Activated CD8-positive, alpha-beta memory T cell treated with anti-CD3 and anti-CD28 coated beads for 1 hour (primary cell): ENCODE data around the gene NOP16.

ENCODE experiments used
- DNase-seq, 2 donors: peaks; one replicate each; pipeline ENCODE4 v3.0.0-alpha.2; 2020; ENCODE audit warnings: low read depth in 1 of 2; ENCODE audit errors: extremely low read depth in 1 of 2

The NOP16 gene

DNA sequence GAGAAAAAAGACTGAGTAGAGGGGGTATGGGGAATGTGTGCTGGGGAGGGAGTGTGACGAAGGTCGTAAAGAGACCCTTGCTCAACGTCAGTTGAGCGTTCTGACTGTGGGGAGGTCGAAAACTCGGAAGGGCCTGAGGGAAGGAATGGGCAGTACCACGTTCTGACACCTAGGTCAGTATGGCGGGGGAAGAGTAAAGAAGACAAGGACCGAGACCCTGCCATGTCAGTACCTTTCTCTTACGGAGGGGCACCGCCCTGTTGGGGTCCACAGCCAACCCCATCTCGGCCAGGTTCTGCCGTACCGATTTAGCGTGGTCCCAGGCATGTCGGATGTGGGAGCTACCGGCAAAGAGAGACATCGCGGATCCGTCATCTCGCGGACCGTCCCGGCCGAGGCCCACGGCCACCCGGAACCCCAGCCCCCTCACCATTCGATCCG lies 375 bp downstream of the NOP16 start:
- DNase-seq: no peak

DNA sequence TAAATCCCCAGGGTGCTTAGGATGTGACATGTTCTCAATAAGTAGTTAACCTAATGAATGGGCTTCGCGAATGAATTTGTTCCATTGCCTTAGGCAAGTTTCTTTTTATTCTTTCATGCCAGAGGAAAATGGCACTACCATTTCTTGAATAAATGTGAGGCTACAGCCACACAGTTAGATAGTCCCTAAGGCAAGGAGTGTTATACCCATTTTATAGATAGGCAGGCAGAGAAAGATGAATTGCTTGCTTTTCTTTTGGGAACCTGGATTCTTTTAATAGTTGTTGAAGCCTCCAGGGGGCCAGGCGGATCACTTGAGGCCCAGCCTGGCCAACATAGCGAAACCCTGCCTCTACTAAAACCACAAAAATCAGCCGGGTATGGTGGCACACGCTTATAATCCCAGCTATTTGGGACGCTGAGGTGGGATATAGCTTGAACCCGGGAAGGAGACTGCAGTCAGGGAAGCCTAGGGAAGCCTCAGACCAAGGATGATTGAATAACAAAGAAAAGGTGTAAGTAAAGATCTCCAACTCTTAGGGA lies 943 bp downstream of the NOP16 start:
- no peak for DNase-seq

DNA sequence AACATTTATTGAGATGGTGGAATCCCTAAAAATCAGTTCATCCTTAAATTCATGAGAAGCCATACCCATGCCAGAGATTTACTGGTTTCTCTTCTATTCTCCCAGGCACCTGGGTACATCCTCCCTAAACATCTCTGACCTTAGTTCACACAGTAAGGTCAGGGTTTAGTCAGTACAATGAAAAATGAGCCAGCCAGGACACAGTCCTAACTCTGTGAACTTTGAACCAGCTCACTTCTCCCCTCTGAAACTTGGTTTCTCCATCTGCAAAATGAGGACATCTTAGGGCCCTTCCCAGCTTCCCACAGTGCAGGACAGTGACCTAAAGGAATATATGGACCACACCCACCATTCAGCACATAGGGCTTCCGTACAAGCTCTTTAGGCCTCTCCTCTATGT lies 1.9 kb downstream of the NOP16 start:
- no peak for DNase-seq

DNA sequence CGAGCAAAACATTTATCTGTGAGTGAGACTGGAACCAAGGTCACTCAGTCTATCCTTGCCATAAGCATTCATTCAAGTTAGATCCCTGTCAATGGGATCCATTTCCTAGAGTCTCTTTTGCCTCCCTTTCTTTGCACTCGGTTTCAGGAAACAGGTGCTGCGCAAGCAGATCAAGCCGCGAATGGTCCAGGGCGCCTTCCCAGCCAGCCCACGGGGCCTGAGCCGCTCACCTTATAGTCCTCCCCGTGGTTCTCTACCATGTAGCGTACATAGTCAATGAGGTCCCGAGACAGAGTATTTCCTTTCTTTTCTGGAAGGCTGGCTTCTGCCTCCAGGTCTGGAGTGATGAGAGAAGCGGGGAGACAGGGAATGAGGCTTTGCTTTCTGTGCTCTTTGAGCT lies 3.4 kb downstream of the NOP16 start:
- DNase-seq: no peak

DNA sequence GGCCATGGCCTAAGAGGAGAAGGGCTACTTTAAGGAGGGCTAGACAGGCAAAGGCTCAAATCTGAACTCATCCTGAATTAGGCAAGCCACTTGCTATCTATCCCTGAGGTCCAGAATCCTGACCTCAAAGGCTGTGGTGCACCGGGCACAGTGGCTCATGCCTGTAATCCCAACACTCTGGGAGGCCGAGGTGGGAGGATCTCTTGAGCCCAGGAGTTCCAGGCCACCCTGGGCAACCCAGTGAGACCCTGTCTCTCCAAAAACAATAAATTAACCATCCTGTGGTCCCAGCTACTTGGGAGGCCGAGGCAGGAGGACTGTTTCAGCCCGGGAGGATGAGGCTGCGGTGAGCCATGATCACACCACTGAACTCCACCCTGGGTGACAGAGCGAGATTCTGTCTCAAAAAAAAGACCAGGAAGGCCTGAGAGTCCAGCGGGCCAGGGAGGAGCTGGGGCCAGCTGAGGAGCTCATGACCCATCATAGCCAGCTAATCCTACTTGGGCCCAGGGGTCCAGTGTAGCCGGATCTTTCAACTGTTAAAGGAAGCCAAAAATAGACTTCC lies 4.0 kb downstream of the NOP16 start:
- DNase-seq: no peak

DNA sequence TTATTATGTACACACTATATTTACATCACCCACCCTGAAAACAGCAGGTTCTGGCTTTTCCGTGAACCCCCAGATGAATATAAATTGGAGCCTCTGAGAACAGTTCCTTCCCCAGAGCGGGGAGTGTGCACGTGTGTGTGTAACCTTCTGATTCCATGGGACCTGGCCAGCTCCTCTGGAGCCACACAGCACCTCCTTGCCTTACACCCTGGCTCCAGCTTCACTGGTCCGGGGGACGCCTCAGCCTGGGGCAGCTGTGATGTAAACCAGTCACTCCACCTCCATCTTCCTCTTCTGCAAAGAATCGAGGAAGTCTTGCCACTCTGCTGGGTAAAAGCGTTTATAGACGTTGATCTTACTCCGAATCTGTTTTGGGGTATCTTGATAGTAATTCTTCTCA lies 4.4 kb downstream of the NOP16 start:
- DNase-seq: no peak

DNA sequence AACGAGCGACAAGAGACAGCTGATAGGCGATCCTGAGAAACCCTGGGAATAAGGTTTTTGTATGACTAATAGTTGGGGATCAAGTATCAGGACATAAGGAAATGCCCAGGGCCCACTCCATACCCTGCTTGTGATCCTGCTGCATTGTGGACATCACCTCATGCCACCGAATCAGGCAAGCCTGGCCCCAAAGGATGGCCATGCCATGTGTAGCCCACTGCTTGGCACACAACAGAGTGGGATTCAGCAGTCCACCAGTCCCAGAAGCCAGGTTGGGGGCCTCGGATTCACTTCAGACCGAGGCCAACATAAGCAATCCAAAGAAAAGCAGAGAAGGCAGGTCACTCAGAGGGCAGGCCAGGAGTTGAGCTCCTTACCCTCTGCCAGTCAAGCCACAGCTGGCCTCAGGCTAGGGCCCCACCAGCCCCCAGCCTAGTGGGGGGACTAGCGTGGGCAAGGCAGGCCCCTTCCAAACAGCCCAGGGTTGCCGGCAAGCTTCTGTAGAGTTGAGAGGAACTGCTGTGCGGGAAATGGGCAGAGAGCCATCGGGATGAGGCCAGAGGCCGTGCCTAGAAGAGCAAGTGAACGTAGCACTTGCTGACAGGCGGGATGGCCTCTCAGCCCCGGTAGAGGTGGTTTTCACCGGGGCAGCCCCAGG lies 5.0 kb downstream of the NOP16 start:
- no peak for DNase-seq

DNA sequence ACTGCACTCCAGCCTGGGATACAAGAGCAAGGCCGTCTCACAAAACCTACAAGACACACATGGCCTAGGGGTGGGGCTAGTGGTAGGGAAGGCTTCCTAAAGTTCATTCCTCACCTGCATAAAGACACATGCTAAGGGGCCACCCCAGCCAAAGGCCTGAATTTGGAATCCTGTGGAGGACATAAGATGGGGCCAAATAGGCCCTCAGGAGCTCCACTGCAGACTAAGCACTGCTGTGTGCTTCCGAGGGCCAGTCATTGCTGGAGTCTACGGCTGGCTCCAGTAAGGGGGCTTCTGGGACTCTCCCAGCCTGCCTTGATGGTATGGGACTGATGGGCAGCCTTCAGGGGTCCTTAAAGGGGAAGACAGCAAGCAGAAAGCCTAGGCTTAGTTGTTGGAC lies 5.7 kb downstream of the NOP16 start:
- DNase-seq: no peak

DNA sequence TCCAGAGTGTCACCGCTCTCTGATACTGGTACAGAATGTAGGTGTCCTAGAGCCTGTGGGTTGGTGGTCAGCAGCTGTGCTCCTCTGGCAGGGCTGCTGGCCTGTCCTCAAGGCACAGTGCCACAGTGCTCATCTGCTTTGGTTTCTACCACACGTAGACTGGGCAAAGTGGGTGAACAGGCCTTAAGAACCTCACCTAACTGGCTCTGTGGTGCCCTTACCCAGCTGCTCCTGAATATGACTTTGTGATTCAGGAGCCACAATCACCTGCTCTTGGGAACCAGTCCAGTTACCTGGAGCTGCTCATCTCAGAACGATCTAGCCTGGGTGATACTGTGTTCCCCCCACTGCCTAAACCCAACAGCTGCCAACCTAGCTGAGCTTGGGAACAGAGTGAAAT lies 6.4 kb downstream of the NOP16 start:
- DNase-seq: no peak

DNA sequence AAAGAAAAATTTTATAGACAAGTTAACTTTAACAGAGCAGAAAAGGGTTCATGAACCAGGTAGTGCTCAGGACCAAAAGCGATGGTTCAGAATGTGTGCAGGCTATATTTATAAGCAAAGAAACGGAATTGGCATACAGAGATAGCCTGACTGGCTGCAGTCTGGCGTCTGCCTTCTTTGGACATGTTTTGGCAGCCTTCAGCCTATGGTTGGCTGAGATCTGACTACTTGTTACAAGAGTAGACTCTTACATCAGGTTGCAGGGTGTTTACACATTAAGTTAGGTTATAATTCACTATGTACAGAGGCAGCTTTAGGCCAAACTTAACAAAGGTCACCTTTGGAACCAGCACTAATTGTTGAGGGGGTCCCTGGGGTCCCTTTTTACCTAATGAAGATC lies 7.0 kb downstream of the NOP16 start:
- no peak for DNase-seq

DNA sequence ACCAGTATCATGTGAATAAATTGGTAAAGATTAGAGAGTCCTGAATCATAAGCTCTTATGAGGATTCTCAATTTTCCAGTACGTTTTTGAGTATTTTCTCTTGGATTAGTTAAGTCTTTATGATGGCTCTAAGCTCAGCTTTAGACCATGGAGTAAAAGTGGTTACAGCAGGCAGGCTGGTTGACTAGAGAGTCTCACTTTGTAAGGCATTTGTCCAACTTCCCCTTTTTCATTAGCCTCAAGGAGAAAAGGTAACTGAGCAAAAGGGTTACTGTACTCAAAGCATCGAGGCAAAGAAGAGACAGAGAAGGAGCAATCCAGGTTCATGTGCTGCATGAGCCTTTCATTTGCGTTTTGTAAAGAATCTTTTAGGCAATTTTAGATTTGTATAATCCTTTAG lies 8.5 kb downstream of the NOP16 start:
- no peak for DNase-seq

DNA sequence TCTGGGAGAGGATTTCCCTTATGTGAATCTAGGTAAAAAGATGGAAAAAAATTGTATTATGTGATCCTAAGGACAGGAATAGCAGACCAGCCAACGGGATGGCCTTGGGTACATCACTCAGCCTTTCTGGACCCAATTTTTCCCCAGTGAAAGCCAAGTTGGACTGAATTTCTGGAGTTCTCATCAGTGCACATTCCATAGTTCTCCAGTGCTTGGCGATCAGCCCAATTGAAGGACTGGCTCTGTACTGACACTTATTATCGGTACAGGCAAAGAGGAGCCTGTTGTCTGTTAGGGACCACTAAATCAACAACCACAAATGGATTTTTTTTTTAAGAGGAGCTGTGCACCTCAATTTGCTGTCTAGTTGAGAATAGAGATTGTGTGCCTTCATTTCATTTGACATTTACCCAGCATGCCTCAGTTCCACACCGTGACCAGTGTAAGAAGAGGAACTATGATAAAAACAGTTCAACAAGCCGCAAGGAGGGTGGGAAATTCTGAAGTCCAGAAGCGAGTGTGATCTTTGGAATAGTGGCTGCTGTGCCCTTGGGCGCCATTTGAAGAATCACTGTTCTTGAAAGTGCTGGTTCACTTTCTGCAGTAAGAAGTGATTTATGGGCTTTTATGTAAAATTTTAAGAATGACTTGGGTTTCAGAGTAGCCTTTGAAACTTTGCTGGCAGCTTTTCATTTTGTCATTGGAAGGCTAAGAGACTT lies 15.1 kb downstream of the NOP16 start:
- no peak for DNase-seq

DNA sequence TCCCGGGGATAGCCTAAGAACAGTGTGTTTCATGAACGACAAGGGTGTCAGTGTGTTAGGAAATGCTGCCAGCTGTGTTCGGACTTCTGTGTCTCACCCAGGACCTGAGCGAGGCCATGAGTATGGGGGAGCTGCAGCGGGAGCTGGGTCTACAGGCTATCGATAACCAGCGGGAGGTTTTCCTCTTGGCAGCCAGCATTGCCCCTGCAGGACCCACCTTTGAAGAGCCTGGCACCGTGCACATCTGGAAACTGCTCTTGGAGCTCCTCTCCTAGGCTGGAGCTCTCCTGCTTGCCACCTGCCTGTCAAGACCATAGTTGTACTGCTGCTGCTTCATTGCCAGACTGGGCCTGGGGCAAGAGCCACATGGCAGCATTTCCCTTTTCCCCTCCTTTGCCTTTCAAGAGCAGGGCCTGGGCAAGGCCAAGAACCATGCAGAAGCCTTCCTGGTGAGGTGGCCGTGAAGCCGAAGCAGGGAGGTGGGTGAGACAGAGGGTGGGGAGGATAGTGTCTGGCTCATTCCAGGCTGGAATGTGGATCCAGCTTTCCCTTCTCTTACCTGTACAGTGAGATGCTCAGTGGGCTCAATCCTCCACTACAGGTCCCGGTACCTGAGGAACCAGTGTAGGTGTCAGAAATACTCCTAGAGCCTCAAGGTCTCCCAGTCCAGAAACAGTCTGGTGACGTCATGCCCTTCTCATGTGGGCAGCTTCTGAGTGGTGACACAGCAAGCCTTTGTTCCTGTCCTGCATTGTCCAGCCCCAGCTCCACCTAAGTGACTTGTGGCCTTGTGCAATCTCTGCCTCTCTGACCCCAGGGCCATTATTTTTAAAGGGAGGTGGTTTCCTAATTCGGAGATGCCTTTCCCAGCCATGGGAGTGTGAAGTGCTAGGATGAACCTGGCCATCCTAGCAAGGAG lies 16.5 kb downstream of the NOP16 start:
- DNase-seq: no peak

DNA sequence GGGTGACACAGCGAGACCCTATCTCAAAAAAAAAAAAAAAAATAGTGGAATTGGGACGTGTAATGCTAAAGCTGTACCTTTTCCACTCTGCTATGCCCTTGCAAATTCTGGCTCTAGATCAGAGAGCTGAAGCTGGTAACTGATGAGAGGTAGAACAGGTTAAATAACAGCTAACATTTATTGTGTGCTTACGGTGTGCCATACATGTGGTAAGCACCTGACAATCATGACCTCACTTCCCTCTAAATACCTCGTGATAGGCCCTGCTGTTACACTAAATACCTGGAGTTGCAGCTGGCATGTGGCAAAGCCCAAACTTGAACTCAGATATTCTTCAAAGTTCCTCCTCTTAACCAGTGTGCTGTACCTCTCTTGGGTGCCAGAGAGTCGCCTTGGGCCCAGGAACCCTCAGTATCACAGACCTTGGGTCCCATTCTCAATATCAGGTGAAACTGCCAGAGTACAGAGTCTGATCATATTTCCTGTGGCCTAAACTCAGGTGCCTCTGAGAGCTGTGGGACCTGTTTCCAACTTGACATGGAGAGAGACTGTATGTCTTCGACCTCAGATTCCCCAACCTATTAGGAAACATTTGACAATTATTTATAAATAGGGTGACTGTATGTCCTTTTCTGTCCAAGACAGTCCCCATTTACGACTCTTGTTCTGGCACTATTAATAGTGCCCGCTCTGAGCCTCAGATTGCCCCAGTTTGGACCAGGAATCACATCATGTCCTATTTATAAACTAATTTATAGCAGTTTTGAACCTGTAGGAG lies 18.3 kb downstream of the NOP16 start:
- DNase-seq: no peak

DNA sequence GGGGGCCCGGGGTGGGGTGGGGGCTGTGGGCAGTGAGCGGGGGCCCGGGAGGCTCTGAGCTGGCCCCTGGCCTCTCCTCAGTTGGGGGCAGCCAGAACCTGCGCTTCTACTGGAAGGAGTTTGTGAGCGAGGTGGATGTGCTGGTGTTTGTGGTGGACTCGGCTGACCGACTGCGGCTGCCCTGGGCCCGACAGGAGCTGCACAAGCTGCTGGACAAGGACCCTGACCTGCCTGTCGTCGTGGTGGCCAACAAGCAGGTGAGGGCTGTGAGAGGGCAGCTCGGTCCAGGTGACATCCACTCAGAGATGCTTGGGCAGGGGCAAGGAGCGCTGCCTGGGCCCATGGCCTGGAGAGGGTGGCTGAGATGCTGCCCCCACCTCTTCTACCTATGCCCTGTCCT lies 19.7 kb downstream of the NOP16 start:
- DNase-seq: no peak

DNA sequence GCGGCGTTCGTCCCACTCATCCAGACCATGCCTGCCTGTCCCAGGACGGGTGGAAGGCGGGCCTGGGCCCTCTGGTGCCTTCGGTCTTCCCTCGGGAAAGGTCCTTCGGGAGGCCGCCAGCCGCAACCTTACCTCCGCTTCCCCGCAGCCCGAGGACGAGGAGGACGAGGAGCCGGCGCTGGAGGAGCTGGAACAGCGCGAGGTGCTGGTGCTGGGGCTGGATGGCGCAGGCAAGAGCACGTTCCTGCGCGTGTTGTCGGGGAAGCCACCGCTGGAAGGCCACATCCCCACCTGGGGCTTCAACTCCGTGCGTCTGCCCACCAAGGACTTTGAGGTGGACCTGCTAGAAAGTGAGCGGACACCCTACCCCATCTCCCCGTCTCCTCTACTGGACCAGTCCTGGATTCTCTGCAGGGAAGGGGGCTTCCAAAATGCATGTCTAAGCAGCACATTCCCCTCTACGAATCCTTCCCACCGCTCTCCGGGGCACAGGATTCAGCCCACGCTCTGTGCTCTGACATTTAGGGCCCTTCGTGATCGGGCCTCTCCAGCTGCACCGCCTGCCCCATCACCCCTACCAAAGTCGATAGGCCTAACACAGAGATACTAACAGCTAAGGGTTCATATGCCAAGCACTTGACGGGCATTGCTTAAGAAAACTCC lies 22.0 kb downstream of the NOP16 start:
- no peak for DNase-seq

DNA sequence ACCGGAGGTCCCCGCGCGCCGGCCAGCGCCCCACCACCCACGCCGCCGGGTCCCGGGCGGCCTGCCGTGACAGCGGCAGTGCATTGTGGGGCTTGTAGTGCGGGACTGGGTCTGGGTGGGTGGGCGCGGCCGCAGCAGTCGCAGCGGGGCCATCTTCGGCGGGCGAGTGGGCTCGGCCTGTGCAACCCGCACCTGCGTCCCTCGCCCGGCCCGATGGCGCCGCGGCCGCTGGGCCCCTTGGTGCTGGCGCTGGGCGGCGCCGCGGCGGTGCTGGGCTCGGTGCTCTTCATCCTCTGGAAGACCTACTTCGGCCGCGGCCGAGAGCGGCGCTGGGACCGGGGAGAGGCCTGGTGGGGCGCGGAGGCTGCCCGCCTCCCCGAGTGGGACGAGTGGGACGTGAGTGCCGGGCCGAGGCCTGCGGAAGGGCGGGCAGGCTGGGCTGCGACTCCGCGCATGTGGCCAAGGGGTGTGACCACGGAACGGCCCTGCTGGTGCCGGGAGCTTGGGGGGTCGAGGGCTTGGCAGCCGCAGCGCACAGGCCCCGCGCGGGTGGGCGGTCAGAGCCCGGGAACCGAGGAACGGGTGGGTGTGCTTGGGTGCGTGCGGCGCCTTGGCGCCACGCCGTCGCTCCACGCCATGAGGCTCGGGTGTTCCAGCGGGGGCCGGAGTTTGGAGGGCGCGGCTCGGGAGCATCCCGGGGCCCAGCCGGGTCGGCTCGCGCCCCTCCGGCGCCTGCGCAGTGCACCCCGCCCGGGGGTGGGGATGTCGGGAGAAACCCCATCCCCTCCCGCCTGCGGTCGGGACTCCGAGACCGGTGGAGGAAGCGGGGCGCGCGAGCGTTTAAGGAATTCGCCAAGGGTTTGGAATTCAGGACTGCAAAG lies 22.8 kb downstream of the NOP16 start, which contains the start of gene ARL10:
Gene ARL10 (plus strand): TSS at position 137 of the 881 bp plus-strand sequence. CDS start 77 bp downstream, at position 214.
- peak in 1 of 2 donors; percentile 27 for DNase-seq

DNA sequence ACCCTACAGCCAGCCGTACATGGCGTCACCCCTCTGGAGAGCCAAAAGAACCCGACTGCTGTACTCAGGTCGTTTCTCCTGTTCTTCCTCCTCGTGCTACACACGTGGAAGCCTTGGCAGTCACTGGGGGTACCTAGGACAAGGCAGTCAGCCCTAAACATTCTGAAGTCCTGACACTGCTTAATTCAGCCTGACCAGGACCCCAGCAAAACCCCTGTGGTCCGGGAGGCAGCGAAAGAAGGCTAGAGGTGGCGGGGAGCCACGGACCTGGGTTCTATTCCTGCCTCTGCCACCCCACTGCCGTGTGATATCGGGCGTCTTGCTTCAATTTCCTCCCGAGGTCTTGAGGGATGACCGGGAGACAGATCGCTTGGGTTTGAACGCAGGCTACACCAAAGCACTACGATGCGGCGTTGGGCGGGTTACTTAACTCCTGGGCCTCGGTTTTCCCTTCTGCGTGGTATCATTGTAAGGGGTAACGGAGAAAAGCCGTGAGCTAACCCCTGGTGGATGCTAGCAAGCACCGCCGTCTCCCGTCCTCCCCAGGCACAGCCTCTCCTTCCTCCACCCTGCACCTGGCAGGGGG lies 23.5 kb downstream of the NOP16 start:
- no peak for DNase-seq

DNA sequence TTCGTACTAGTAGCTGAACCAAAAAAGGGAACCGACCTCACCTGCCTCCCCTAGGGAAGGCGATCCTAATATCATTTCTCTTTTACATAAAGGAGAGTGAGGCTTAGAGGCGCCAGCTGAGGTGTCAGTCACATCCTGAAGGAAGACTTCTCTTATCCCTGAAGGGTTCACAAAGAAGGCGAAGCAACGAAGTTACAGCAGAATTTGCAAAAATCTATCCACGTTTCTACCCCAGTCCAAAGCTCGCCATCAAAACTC lies 26.2 kb downstream of the NOP16 start:
- no peak for DNase-seq
